PC-9 (cell line): ENCODE measurements around the gene MAP2K6. TPM values are rescaled to one million over a fixed set of nuclear protein-coding genes. Genes with fewer than 3 reads are reported as not detected.

Experiments used
- BruUV-seq: library from RNA; stranded (reverse); fragments of 400-500 nt; replicated peaks from 2 replicates; lab custom pipeline; 2021; lab: Mats Ljungman, UMichigan
- CTCF ChIA-PET: fragments of 300-600 bp; sonication (Branson Sonifier 250); formaldehyde crosslinking; loops from one replicate; lab custom pipeline; 2022; ENCODE audit warnings: antibody characterized with exemption; lab: Charles Lee
- POLR2A ChIA-PET: fragments of 300-600 bp; sonication (Branson Sonifier 250); formaldehyde crosslinking; loops from one replicate; lab custom pipeline; 2022; ENCODE audit warnings: antibody characterized with exemption; ENCODE audit not compliant: unreplicated experiment; lab: Charles Lee
- DNase-seq, 2 experiments: peaks; one replicate each; pipeline versions ENCODE4 v3.0.0 to v3.0.0-alpha.2; 2015 to 2022; ENCODE audit warnings: mixed read lengths in 1 of 2
- H2AFZ ChIP-seq: fragments of 200-600 bp; sonication (generic); 2 replicates; pipeline ENCODE4 v1.8.1; 2017; ENCODE audit warnings: antibody characterized with exemption
- H3F3A ChIP-seq: fragments of 200-600 bp; sonication (generic); 2 replicates; pipeline ENCODE4 v1.8.1; 2017; ENCODE audit warnings: antibody characterized with exemption, mild to moderate bottlenecking, low read depth; ENCODE audit not compliant: insufficient read depth
- H3K27ac ChIP-seq: fragments of 200-600 bp; sonication (generic); 2 replicates; pipeline ENCODE4 v1.6.1; 2016; ENCODE audit warnings: mixed run types
- H3K27me3 ChIP-seq: fragments of 200-600 bp; sonication (generic); 2 replicates; pipeline ENCODE4 v1.6.1; 2016; ENCODE audit warnings: low read depth, mixed run types; ENCODE audit not compliant: insufficient read depth
- H3K36me3 ChIP-seq: fragments of 200-600 bp; sonication (generic); 2 replicates; pipeline ENCODE4 v1.6.1; 2016; ENCODE audit warnings: low read depth, mixed run types
- H3K4me1 ChIP-seq: fragments of 200-600 bp; sonication (generic); replicated peaks from 2 replicates; pipeline ENCODE4 v1.6.1; 2016; ENCODE audit warnings: mixed run types; ENCODE audit not compliant: insufficient read depth
- H3K4me2 ChIP-seq: fragments of 200-600 bp; sonication (generic); 2 replicates; pipeline ENCODE4 v1.6.1; 2017; ENCODE audit warnings: mixed run types
- H3K4me3 ChIP-seq: fragments of 200-600 bp; sonication (generic); 2 replicates; pipeline ENCODE4 v1.6.1; 2016; ENCODE audit warnings: mixed run types
- H3K79me2 ChIP-seq: fragments of 200-600 bp; sonication (generic); 2 replicates; pipeline ENCODE4 v1.6.1; 2017; ENCODE audit warnings: low read depth, mixed run types
- H3K9me2 ChIP-seq: fragments of 200-600 bp; sonication (generic); 2 replicates; pipeline ENCODE4 v1.8.1; 2017; ENCODE audit warnings: mild to moderate bottlenecking; ENCODE audit not compliant: insufficient read depth
- H3K9me3 ChIP-seq: fragments of 200-600 bp; sonication (generic); 2 replicates; pipeline ENCODE4 v1.8.1; 2016; ENCODE audit warnings: low read depth; ENCODE audit not compliant: insufficient read depth
- H4K20me1 ChIP-seq: fragments of 200-600 bp; sonication (generic); 2 replicates; pipeline ENCODE4 v1.8.1; 2017; ENCODE audit not compliant: insufficient read depth
- CTCF ChIP-seq: fragments of 200-600 bp; sonication (generic); conservative IDR thresholded peaks from 2 replicates; pipeline ENCODE4 v1.6.1; 2017; ENCODE audit warnings: mixed run types, antibody characterized with exemption, mild to moderate bottlenecking, moderate library complexity
- EZH2 ChIP-seq: fragments of 200-600 bp; sonication (generic); IDR thresholded peaks from 2 replicates; pipeline ENCODE4 v1.8.0; 2017; ENCODE audit warnings: antibody characterized with exemption, low read depth
- intact Hi-C: fragments of 100-400 bp; cut with micrococcal nuclease; formaldehyde crosslinking; loops from one replicate; pipeline ENCODE4 v1.10.0; 2022; ENCODE audit not compliant: unreplicated experiment
- total RNA-seq: library from RNA; stranded (reverse); gene quantifications from 2 replicates; pipeline ENCODE4 v1.2.3, GENCODE V29; 2021

Gene MAP2K6
- total RNA-seq, 1 experiment from 2014 or later: 1.6 TPM

- Histone ChIP-seq H2AFZ (no peak overlapping the region), H3K9me3 (no peaks in the 10 kb centered on the region), H4K20me1 (no peaks in the 10 kb centered on the region), H3K9me2 (no peaks in the 10 kb centered on the region), H3K4me2 (no peak overlapping the region), H3K27me3 (no peaks in the 10 kb centered on the region), H3K4me3 (no peak overlapping the region), H3F3A (peaks cover 8% of the 10 kb centered on the region), H3K36me3 (no peaks in the 10 kb centered on the region), H3K79me2 (no peaks in the 10 kb centered on the region), H3K4me1 (peaks cover 13% of the 10 kb centered on the region), H3K27ac (no peak overlapping the region)
- no peak for TF ChIP-seq EZH2
- no peak for TF ChIP-seq CTCF
- DNase-seq: no peak
- CTCF ChIA-PET: no interaction called here
- BruUV-seq: no TSS peak
- intact Hi-C loops: no loop called here
- POLR2A ChIA-PET: no interaction called here
Observed at GRCh38 chr17:69535016-69535570, 120.6 kb downstream of the MAP2K6 start.

- CTCF ChIA-PET: no interaction called here
- Histone ChIP-seq H3K27ac (no peak overlapping the region; the same call in 1 of the 2 replicates), H3K4me2 (no peak overlapping the region), H3K4me3 (no peak overlapping the region), H3K4me1 (peaks cover 21% of the 10 kb centered on the region), H2AFZ (no peak overlapping the region), H3K36me3 (no peaks in the 10 kb centered on the region), H3K79me2 (no peaks in the 10 kb centered on the region), H3F3A (peaks cover 14% of the 10 kb centered on the region), H3K9me3 (peaks cover 4% of the 10 kb centered on the region), H3K27me3 (no peaks in the 10 kb centered on the region), H3K9me2 (no peaks in the 10 kb centered on the region), H4K20me1 (no peaks in the 10 kb centered on the region)
- POLR2A ChIA-PET: no interaction called here
- DNase-seq: no peak
- BruUV-seq: no TSS peak
- TF ChIP-seq EZH2 (no peak), CTCF (no peak)
- intact Hi-C loops: no loop called here
Observed at GRCh38 chr17:69538795-69539194, 124.3 kb downstream of the MAP2K6 start.

- H2AFZ ChIP-seq: no peak overlapping the region
- peaks cover 4% of the 10 kb centered on the region for H3K9me3 ChIP-seq
- H3K79me2 ChIP-seq: no peaks in the 10 kb centered on the region
- intact Hi-C loops: no loop called here
- peaks cover 21% of the 10 kb centered on the region for H3K4me1 ChIP-seq
- H3K27ac ChIP-seq: peak overlapping the region; percentile 76
- no peaks in the 10 kb centered on the region for H3K27me3 ChIP-seq
- BruUV-seq: no TSS peak
- CTCF ChIA-PET: no interaction called here
- no peaks in the 10 kb centered on the region for H3K36me3 ChIP-seq
- no peak for DNase-seq
- H4K20me1 ChIP-seq: no peaks in the 10 kb centered on the region
- no peaks in the 10 kb centered on the region for H3K9me2 ChIP-seq
- POLR2A ChIA-PET: no interaction called here
- peaks cover 14% of the 10 kb centered on the region for H3F3A ChIP-seq
- H3K4me3 ChIP-seq: peak overlapping the region; percentile 21; the same call in 1 of the 2 replicates
- TF ChIP-seq CTCF: no peak
- no peak for TF ChIP-seq EZH2
- peak overlapping the region; percentile 61 for H3K4me2 ChIP-seq
Observed at GRCh38 chr17:69539274-69539673, 124.8 kb downstream of the MAP2K6 start.
